ENCODE results near the gene SPECC1L.

GRCh38 chr22:24305260-24305692 is 34.6 kb downstream of the SPECC1L start:
- TF ChIP-seq CTCF (IDR thresholded peaks at IDR 0.05) (no peak), POLR2A (IDR thresholded peaks at IDR 0.05) (no peak)
